Measurements from ENCODE around the gene ANKFN1. TPM values are rescaled to one million over a fixed set of nuclear protein-coding genes. Genes with fewer than 3 reads are reported as not detected.
"Not testable (repeated sequence)": the region's sequence is repeated elsewhere in the genome, so short reads cannot be mapped to it uniquely, and the experiment has no call there.

Gene ANKFN1
- total RNA-seq, 1 donor from 2014 or later: not detected

GRCh38 chr17:56358651-56359050, 205.4 kb downstream of the ANKFN1 start:
- Mint-ChIP-seq H3K27me3 (ENCODE audit: insufficient read depth) (peaks cover 7% of the 10 kb centered on the region), H3K9me3 (no peaks in the 10 kb centered on the region), H3K4me1 (ENCODE audit: low read depth) (no peaks in the 10 kb centered on the region), H3K27ac (no peak overlapping the region), H3K36me3 (ENCODE audit: low read depth) (no peaks in the 10 kb centered on the region), H3K4me3 (no peak overlapping the region)
- intact Hi-C loops (cut with micrococcal nuclease): no loop called here
- no peak for DNase-seq (ENCODE audit: low spot score)

- H3K4me3 Mint-ChIP-seq: no peak overlapping the region
- no peaks in the 10 kb centered on the region for H3K36me3 Mint-ChIP-seq (ENCODE audit: low read depth)
- H3K4me1 Mint-ChIP-seq (ENCODE audit: low read depth): no peaks in the 10 kb centered on the region
- no peak overlapping the region for H3K27ac Mint-ChIP-seq
- no peak for DNase-seq (ENCODE audit: low spot score)
- intact Hi-C loops (cut with micrococcal nuclease): no loop called here
- H3K9me3 Mint-ChIP-seq: no peaks in the 10 kb centered on the region
- H3K27me3 Mint-ChIP-seq (ENCODE audit: insufficient read depth): peaks cover 7% of the 10 kb centered on the region
These were observed 206.2 kb downstream of the ANKFN1 start for GRCh38 chr17:56359518-56359917.

- intact Hi-C loops (cut with micrococcal nuclease): no loop called here
- no peaks in the 10 kb centered on the region for H3K4me1 Mint-ChIP-seq (ENCODE audit: low read depth)
- H3K9me3 Mint-ChIP-seq: no peaks in the 10 kb centered on the region
- no peaks in the 10 kb centered on the region for H3K36me3 Mint-ChIP-seq (ENCODE audit: low read depth)
- no peak for DNase-seq (ENCODE audit: low spot score)
- no peak overlapping the region for H3K4me3 Mint-ChIP-seq
- H3K27me3 Mint-ChIP-seq (ENCODE audit: insufficient read depth): no peaks in the 10 kb centered on the region
- no peak overlapping the region for H3K27ac Mint-ChIP-seq
These were observed 214.1 kb downstream of the ANKFN1 start for GRCh38 chr17:56367366-56367765.

GRCh38 chr17:56373981-56374833, 220.9 kb downstream of the ANKFN1 start:
- Mint-ChIP-seq H3K9me3 (no peaks in the 10 kb centered on the region), H3K36me3 (ENCODE audit: low read depth) (no peaks in the 10 kb centered on the region), H3K4me1 (ENCODE audit: low read depth) (no peaks in the 10 kb centered on the region), H3K4me3 (no peak overlapping the region), H3K27me3 (ENCODE audit: insufficient read depth) (no peaks in the 10 kb centered on the region), H3K27ac (no peak overlapping the region)
- no peak for DNase-seq (ENCODE audit: low spot score)
- intact Hi-C loops (cut with micrococcal nuclease): no loop called here

GRCh38 chr17:56389356-56389755, 236.1 kb downstream of the ANKFN1 start:
- Mint-ChIP-seq H3K4me1 (ENCODE audit: low read depth) (no peaks in the 10 kb centered on the region), H3K36me3 (ENCODE audit: low read depth) (no peaks in the 10 kb centered on the region), H3K9me3 (no peaks in the 10 kb centered on the region), H3K27me3 (ENCODE audit: insufficient read depth) (peaks cover 3% of the 10 kb centered on the region), H3K4me3 (no peak overlapping the region), H3K27ac (no peak overlapping the region)
- intact Hi-C loops (cut with micrococcal nuclease): no loop called here
- no peak for DNase-seq (ENCODE audit: low spot score)

GRCh38 chr17:56392321-56392720, 239.0 kb downstream of the ANKFN1 start:
- no peak overlapping the region for H3K27ac Mint-ChIP-seq
- H3K36me3 Mint-ChIP-seq (ENCODE audit: low read depth): no peaks in the 10 kb centered on the region
- no peaks in the 10 kb centered on the region for H3K9me3 Mint-ChIP-seq
- H3K4me3 Mint-ChIP-seq: no peak overlapping the region
- intact Hi-C loops (cut with micrococcal nuclease): no loop called here
- no peak for DNase-seq (ENCODE audit: low spot score)
- H3K4me1 Mint-ChIP-seq (ENCODE audit: low read depth): no peaks in the 10 kb centered on the region
- peaks cover 3% of the 10 kb centered on the region for H3K27me3 Mint-ChIP-seq (ENCODE audit: insufficient read depth)

- Mint-ChIP-seq H3K27me3 (ENCODE audit: insufficient read depth) (no peaks in the 10 kb centered on the region), H3K36me3 (ENCODE audit: low read depth) (no peaks in the 10 kb centered on the region), H3K9me3 (no peaks in the 10 kb centered on the region)
These were observed 239.9 kb downstream of the ANKFN1 start for GRCh38 chr17:56393156-56393555.

GRCh38 chr17:56395787-56396186, 242.5 kb downstream of the ANKFN1 start:
- Mint-ChIP-seq H3K27me3 (ENCODE audit: insufficient read depth) (peaks cover 2% of the 10 kb centered on the region), H3K9me3 (no peaks in the 10 kb centered on the region), H3K36me3 (ENCODE audit: low read depth) (no peaks in the 10 kb centered on the region), H3K4me3 (no peak overlapping the region), H3K4me1 (ENCODE audit: low read depth) (no peaks in the 10 kb centered on the region), H3K27ac (no peak overlapping the region)
- no peak for DNase-seq (ENCODE audit: low spot score)
- intact Hi-C loops (cut with micrococcal nuclease): no loop called here

More at GRCh38 chr17:56393156-56393555, 239.9 kb downstream of the ANKFN1 start:
- Mint-ChIP-seq H3K4me3 (no peak overlapping the region), H3K27ac (no peak overlapping the region), H3K4me1 (ENCODE audit: low read depth) (no peaks in the 10 kb centered on the region)
- intact Hi-C loops (cut with micrococcal nuclease): no loop called here
- DNase-seq (ENCODE audit: low spot score): no peak

GRCh38 chr17:56407086-56407485, 253.8 kb downstream of the ANKFN1 start:
- Mint-ChIP-seq H3K4me1 (ENCODE audit: low read depth) (no peaks in the 10 kb centered on the region), H3K27ac (no peak overlapping the region), H3K36me3 (ENCODE audit: low read depth) (no peaks in the 10 kb centered on the region), H3K4me3 (no peak overlapping the region), H3K9me3 (no peaks in the 10 kb centered on the region), H3K27me3 (ENCODE audit: insufficient read depth) (peaks cover 9% of the 10 kb centered on the region)
- intact Hi-C loops (cut with micrococcal nuclease): no loop called here
- no peak for DNase-seq (ENCODE audit: low spot score)

GRCh38 chr17:56412356-56412755, 259.1 kb downstream of the ANKFN1 start:
- H3K4me1 Mint-ChIP-seq (ENCODE audit: low read depth); H3K4me3 Mint-ChIP-seq; H3K36me3 Mint-ChIP-seq (ENCODE audit: low read depth); DNase-seq (ENCODE audit: low spot score); H3K9me3 Mint-ChIP-seq; H3K27me3 Mint-ChIP-seq (ENCODE audit: insufficient read depth); H3K27ac Mint-ChIP-seq; intact Hi-C loops (cut with micrococcal nuclease): not testable (repeated sequence)

- H3K36me3 Mint-ChIP-seq (ENCODE audit: low read depth): no peaks in the 10 kb centered on the region
- peaks cover 4% of the 10 kb centered on the region for H3K27me3 Mint-ChIP-seq (ENCODE audit: insufficient read depth)
- H3K4me1 Mint-ChIP-seq (ENCODE audit: low read depth): no peaks in the 10 kb centered on the region
- H3K4me3 Mint-ChIP-seq: no peak overlapping the region
- DNase-seq (ENCODE audit: low spot score): no peak
- H3K9me3 Mint-ChIP-seq: peaks cover 4% of the 10 kb centered on the region
- H3K27ac Mint-ChIP-seq: no peak overlapping the region
- intact Hi-C loops (cut with micrococcal nuclease): no loop called here
These were observed 263.5 kb downstream of the ANKFN1 start for GRCh38 chr17:56416682-56417351.

- Mint-ChIP-seq H3K4me1 (ENCODE audit: low read depth) (peaks cover 14% of the 10 kb centered on the region), H3K27ac (no peak overlapping the region), H3K4me3 (no peak overlapping the region), H3K36me3 (ENCODE audit: low read depth) (no peaks in the 10 kb centered on the region), H3K9me3 (no peaks in the 10 kb centered on the region), H3K27me3 (ENCODE audit: insufficient read depth) (peaks cover 7% of the 10 kb centered on the region)
- DNase-seq (ENCODE audit: low spot score): no peak
- intact Hi-C loops (cut with micrococcal nuclease): loop anchor here (5.0 kb wide), 1 partner anchor 402 kb away; no protein-coding TSS in a partner anchor
These were observed 270.7 kb downstream of the ANKFN1 start for GRCh38 chr17:56424005-56424404.

GRCh38 chr17:56424543-56425044, 271.3 kb downstream of the ANKFN1 start:
- intact Hi-C loops (cut with micrococcal nuclease): loop anchor here (5.0 kb wide), 1 partner anchor 402 kb away; no protein-coding TSS in a partner anchor
- H3K4me3 Mint-ChIP-seq: no peak overlapping the region

More at GRCh38 chr17:56424543-56425044, 271.3 kb downstream of the ANKFN1 start:
- no peak for DNase-seq (ENCODE audit: low spot score)
- peaks cover 7% of the 10 kb centered on the region for H3K27me3 Mint-ChIP-seq (ENCODE audit: insufficient read depth)
- peaks cover 14% of the 10 kb centered on the region for H3K4me1 Mint-ChIP-seq (ENCODE audit: low read depth)
- H3K9me3 Mint-ChIP-seq: no peaks in the 10 kb centered on the region
- H3K36me3 Mint-ChIP-seq (ENCODE audit: low read depth): no peaks in the 10 kb centered on the region
- H3K27ac Mint-ChIP-seq: no peak overlapping the region

All from activated T-helper 1 cell treated with anti-CD3 and anti-CD28 coated beads, Interleukin-12 subunit alpha, Interleukin-12 subunit beta, Interleukin-2, Interleukin-4 antibody, amounts not matched to agents 30 ng/mL and 10 ng/mL and 1 ng/mL, durations not matched to agents 14 hours and 24 hours and 36 hours (primary cell).